ENCODE data around the gene LRWD1.

DNA sequence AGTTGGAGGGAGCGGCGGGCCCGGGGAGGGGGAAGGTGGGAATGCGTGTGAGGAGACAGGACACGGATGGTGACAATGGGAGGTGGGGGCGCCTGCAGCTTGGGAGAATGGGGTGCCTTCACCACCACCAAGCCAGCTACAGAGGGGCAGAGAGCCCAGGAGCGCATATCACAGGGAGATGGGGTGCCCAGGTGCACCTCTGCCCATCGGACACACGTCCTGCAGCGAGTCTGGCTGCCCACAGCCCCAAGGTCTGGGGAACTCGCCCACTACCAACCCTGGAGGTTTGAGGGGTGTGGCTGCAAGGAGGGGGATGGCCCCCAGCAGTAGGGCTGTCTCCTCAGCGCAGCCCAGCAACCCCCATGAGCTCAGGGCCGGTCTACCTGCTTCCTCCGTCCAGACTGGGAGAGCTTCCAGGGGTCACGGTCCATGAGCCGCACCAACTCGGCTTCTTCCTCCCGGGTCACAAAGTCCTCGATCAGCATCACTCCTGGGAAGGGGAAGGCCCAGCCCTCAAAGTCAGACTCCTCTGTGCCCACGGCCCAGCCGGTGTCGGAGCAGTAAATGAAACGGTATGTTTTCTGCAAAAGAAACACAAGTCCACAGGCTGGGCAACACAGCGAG is 5.5 kb upstream of the LRWD1 start:
- no peak for TF ChIP-seq EZH2 (IDR thresholded peaks at IDR 0.05; ENCODE audit: borderline replicate concordance, low read depth, low read length, severe bottlenecking)
- TF ChIP-seq, protein P1, sequence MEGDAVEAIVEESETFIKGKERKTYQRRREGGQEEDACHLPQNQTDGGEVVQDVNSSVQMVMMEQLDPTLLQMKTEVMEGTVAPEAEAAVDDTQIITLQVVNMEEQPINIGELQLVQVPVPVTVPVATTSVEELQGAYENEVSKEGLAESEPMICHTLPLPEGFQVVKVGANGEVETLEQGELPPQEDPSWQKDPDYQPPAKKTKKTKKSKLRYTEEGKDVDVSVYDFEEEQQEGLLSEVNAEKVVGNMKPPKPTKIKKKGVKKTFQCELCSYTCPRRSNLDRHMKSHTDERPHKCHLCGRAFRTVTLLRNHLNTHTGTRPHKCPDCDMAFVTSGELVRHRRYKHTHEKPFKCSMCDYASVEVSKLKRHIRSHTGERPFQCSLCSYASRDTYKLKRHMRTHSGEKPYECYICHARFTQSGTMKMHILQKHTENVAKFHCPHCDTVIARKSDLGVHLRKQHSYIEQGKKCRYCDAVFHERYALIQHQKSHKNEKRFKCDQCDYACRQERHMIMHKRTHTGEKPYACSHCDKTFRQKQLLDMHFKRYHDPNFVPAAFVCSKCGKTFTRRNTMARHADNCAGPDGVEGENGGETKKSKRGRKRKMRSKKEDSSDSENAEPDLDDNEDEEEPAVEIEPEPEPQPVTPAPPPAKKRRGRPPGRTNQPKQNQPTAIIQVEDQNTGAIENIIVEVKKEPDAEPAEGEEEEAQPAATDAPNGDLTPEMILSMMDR (IDR thresholded peaks at IDR 0.05; ENCODE audit: borderline replicate concordance, extremely low read depth, low read length, poor library complexity, severe bottlenecking): no peak
